GM18907 (cell line): ENCODE measurements around the gene ROR1.

Experiments
- ATAC-seq: cut with Tn5 transposase; IDR thresholded peaks from one replicate; pipeline ENCODE4 v1.9.1; 2021; ENCODE audit warnings: mild to moderate bottlenecking, moderate library complexity; ENCODE audit not compliant: unreplicated experiment

ROR1 gene

GRCh38 chr1:63773815-63774616 lies at the start of gene ROR1:
Gene ROR1 (plus strand): TSS chr1:63774017.
- peak; percentile 92 for ATAC-seq

GRCh38 chr1:63724375-63724899 lies 49.4 kb upstream of the ROR1 start:
- ATAC-seq, result no peak

- ATAC-seq, result no peak
These were observed 45.1 kb upstream of the ROR1 start for GRCh38 chr1:63728611-63729226.

GRCh38 chr1:63729227-63729620 lies 44.6 kb upstream of the ROR1 start:
- ATAC-seq, result no peak

- no peak for ATAC-seq
These were observed 43.6 kb upstream of the ROR1 start for GRCh38 chr1:63730211-63730610.

- no peak for ATAC-seq
These were observed 42.4 kb upstream of the ROR1 start for GRCh38 chr1:63731117-63732043.

- ATAC-seq, result no peak
These were observed 41.2 kb upstream of the ROR1 start for GRCh38 chr1:63732666-63733065.

- ATAC-seq, result no peak
These were observed 35.0 kb upstream of the ROR1 start for GRCh38 chr1:63738772-63739171.

- ATAC-seq, result no peak
These were observed 34.4 kb upstream of the ROR1 start for GRCh38 chr1:63739452-63739851.

GRCh38 chr1:63740432-63740831 lies 33.4 kb upstream of the ROR1 start:
- no peak for ATAC-seq

- ATAC-seq, result no peak
These were observed 31.3 kb upstream of the ROR1 start for GRCh38 chr1:63742526-63742925.

GRCh38 chr1:63743781-63744180 lies 30.0 kb upstream of the ROR1 start:
- ATAC-seq, result no peak

- no peak for ATAC-seq
These were observed 27.5 kb upstream of the ROR1 start for GRCh38 chr1:63746129-63746864.

GRCh38 chr1:63747445-63747844 lies 26.4 kb upstream of the ROR1 start:
- no peak for ATAC-seq

GRCh38 chr1:63748046-63748580 lies 25.7 kb upstream of the ROR1 start:
- ATAC-seq, result no peak

GRCh38 chr1:63748641-63749040 lies 25.2 kb upstream of the ROR1 start:
- no peak for ATAC-seq

- ATAC-seq, result no peak
These were observed 23.1 kb upstream of the ROR1 start for GRCh38 chr1:63750721-63751120.

GRCh38 chr1:63752176-63752575 lies 21.6 kb upstream of the ROR1 start:
- ATAC-seq, result no peak

- no peak for ATAC-seq
These were observed 20.2 kb upstream of the ROR1 start for GRCh38 chr1:63753591-63753990.

GRCh38 chr1:63756839-63757238 lies 17.0 kb upstream of the ROR1 start:
- ATAC-seq, result no peak
